Fibroblast of skin of abdomen (primary cell): ENCODE measurements around the gene YIPF2. TPM values are rescaled to one million over a fixed set of nuclear protein-coding genes. Genes with fewer than 3 reads are reported as not detected.
"Not testable (repeated sequence)": the region's sequence is repeated elsewhere in the genome, so short reads cannot be mapped to it uniquely, and the experiment has no call there.

Experiments used
- DNase-seq: peaks from one replicate; pipeline ENCODE4 v3.0.0-alpha.2; 2013
- polyA plus RNA-seq, 2 experiments: library from polyadenylated mRNA; unstranded; fragments of 120-200 nt; gene quantifications; one replicate each; pipeline ENCODE4 v1.2.1, GENCODE V29; 2013; ENCODE audit not compliant: insufficient read length in 2 of 2

The YIPF2 gene
- polyA plus RNA-seq (2013, experiment 1 of 2; ENCODE audit: insufficient read length), result 54.5 TPM
- 57.1 TPM for polyA plus RNA-seq (2013, experiment 2 of 2; ENCODE audit: insufficient read length)

- DNase-seq, result peak; percentile 99
These were observed at the start of gene YIPF2, which contains the start of gene TIMM29 for GRCh38 chr19:10928563-10929401. Gene YIPF2 (minus strand): TSS chr19:10928639. CDS start chr19:10928410, 229 bp downstream. Gene TIMM29 (plus strand): TSS chr19:10928811. CDS start chr19:10928823, 12 bp downstream.

GRCh38 chr19:10977742-10978092 is 49.3 kb upstream of the YIPF2 start:
- no peak for DNase-seq

GRCh38 chr19:10976131-10976892 is 47.9 kb upstream of the YIPF2 start:
- no peak for DNase-seq

GRCh38 chr19:10975374-10976130 is 47.1 kb upstream of the YIPF2 start:
- DNase-seq, result peak; percentile 13

GRCh38 chr19:10971107-10971726 is 42.8 kb upstream of the YIPF2 start:
- no peak for DNase-seq

GRCh38 chr19:10968527-10969135 is 40.2 kb upstream of the YIPF2 start:
- DNase-seq, result no peak

- DNase-seq, result no peak
These were observed 38.4 kb upstream of the YIPF2 start for GRCh38 chr19:10966809-10967208.

GRCh38 chr19:10965398-10965797 is 37.0 kb upstream of the YIPF2 start:
- DNase-seq, result no peak

- DNase-seq, result no peak
These were observed 36.5 kb upstream of the YIPF2 start for GRCh38 chr19:10964903-10965302.

- no peak for DNase-seq
These were observed 35.4 kb upstream of the YIPF2 start for GRCh38 chr19:10963865-10964264.

- DNase-seq, result no peak
These were observed 34.4 kb upstream of the YIPF2 start for GRCh38 chr19:10962863-10963262.

GRCh38 chr19:10961073-10961860 is 32.8 kb upstream of the YIPF2 start:
- peak; percentile 23 for DNase-seq

GRCh38 chr19:10960314-10961072 is 32.1 kb upstream of the YIPF2 start, which contains the start of gene SMARCA4:
Gene SMARCA4 (plus strand): TSS chr19:10961030. CDS start chr19:10984152, 23,122 bp downstream.
- peak; percentile 97 for DNase-seq

- DNase-seq, result not testable (repeated sequence)
These were observed 31.0 kb upstream of the YIPF2 start for GRCh38 chr19:10959277-10959968.

GRCh38 chr19:10952809-10953208 is 24.4 kb upstream of the YIPF2 start:
- DNase-seq, result no peak

GRCh38 chr19:10946958-10947657 is 18.7 kb upstream of the YIPF2 start:
- peak; percentile 69 for DNase-seq

- DNase-seq, result no peak
These were observed 16.8 kb upstream of the YIPF2 start for GRCh38 chr19:10945264-10945663.

GRCh38 chr19:10943412-10943811 is 15.0 kb upstream of the YIPF2 start:
- DNase-seq, result not testable (repeated sequence)

GRCh38 chr19:10941649-10942048 is 13.2 kb upstream of the YIPF2 start:
- DNase-seq, result not testable (repeated sequence)
